H9 (cell line): ENCODE results near the gene SBK3. TPM values are rescaled to one million over a fixed set of nuclear protein-coding genes. Genes with fewer than 3 reads are reported as not detected.

Experiments used
- DNase-seq: peaks from one replicate; pipeline ENCODE4 v3.0.0-alpha.2; 2017
- H2AFZ ChIP-seq: one replicate; pipeline ENCODE4 v1.6.1; 2013; ENCODE audit warnings: mild to moderate bottlenecking, low read length, control low read depth, moderate library complexity
- H2AK5ac ChIP-seq: 2 replicates; pipeline ENCODE4 v1.6.1; 2013; ENCODE audit warnings: low read length, control low read depth, mixed read lengths; ENCODE audit not compliant: insufficient read length
- H2BK120ac ChIP-seq: one replicate; pipeline ENCODE4 v1.6.1; 2013; ENCODE audit warnings: low read depth, mild to moderate bottlenecking, low read length, control low read depth, inconsistent platforms; ENCODE audit not compliant: poor library complexity, severe bottlenecking
- H2BK12ac ChIP-seq: 2 replicates; pipeline ENCODE4 v1.6.1; 2013; ENCODE audit warnings: low read length, control low read depth, mixed read lengths, low read depth; ENCODE audit not compliant: insufficient read length
- H2BK15ac ChIP-seq: 2 replicates; pipeline ENCODE4 v1.6.1; 2013; ENCODE audit warnings: low read depth, low read length, control low read depth
- H2BK20ac ChIP-seq: one replicate; pipeline ENCODE4 v1.6.1; 2013; ENCODE audit warnings: low read depth, mild to moderate bottlenecking, low read length, control low read depth, inconsistent platforms; ENCODE audit not compliant: poor library complexity, severe bottlenecking
- H2BK5ac ChIP-seq: 2 replicates; pipeline ENCODE4 v1.6.1; 2013; ENCODE audit warnings: low read length, control low read depth, mixed read lengths; ENCODE audit not compliant: insufficient read length
- H3K14ac ChIP-seq: 2 replicates; pipeline ENCODE4 v1.6.1; 2013; ENCODE audit warnings: low read length, control low read depth; ENCODE audit not compliant: insufficient read depth
- H3K18ac ChIP-seq: 2 replicates; pipeline ENCODE4 v1.6.1; 2013; ENCODE audit warnings: low read depth, mild to moderate bottlenecking, mixed read lengths, low read length, control low read depth; ENCODE audit not compliant: insufficient read length
- H3K23ac ChIP-seq: 2 replicates; pipeline ENCODE4 v1.6.1; 2013; ENCODE audit warnings: low read length, control low read depth, mixed read lengths, low read depth; ENCODE audit not compliant: insufficient read length
- H3K23me2 ChIP-seq: 2 replicates; pipeline ENCODE4 v1.6.1; 2013; ENCODE audit warnings: low read depth, mild to moderate bottlenecking, mixed read lengths, low read length, control low read depth; ENCODE audit not compliant: insufficient read length, poor library complexity, severe bottlenecking
- H3K27ac ChIP-seq: 2 replicates; pipeline ENCODE4 v1.5.1; 2013; ENCODE audit warnings: low read length, control low read depth, mixed read lengths, low read depth; ENCODE audit not compliant: insufficient read length
- H3K27me3 ChIP-seq: 2 replicates; pipeline ENCODE4 v1.6.1; 2013; ENCODE audit warnings: low read length, control low read depth, inconsistent platforms; ENCODE audit not compliant: insufficient read depth
- H3K4ac ChIP-seq: 2 replicates; pipeline ENCODE4 v1.6.1; 2013; ENCODE audit warnings: low read depth, mild to moderate bottlenecking, control low read depth, inconsistent platforms, low read length, moderate library complexity
- H3K4me1 ChIP-seq: 2 replicates; pipeline ENCODE4 v1.6.1; 2013; ENCODE audit warnings: low read length, control low read depth, inconsistent platforms; ENCODE audit not compliant: insufficient read depth
- H3K4me2 ChIP-seq: 2 replicates; pipeline ENCODE4 v1.6.1; 2013; ENCODE audit warnings: low read length, control low read depth, mixed read lengths; ENCODE audit not compliant: insufficient read length, insufficient read depth
- H3K56ac ChIP-seq: 2 replicates; pipeline ENCODE4 v1.6.1; 2013; ENCODE audit warnings: low read depth, mild to moderate bottlenecking, mixed read lengths, low read length, control low read depth; ENCODE audit not compliant: insufficient read length
- H3K79me1 ChIP-seq: 2 replicates; pipeline ENCODE4 v1.6.1; 2013; ENCODE audit warnings: low read depth, mild to moderate bottlenecking, moderate library complexity, low read length, control low read depth, inconsistent platforms; ENCODE audit not compliant: insufficient read depth, poor library complexity, severe bottlenecking
- H3K79me2 ChIP-seq: 2 replicates; pipeline ENCODE4 v1.6.1; 2013; ENCODE audit warnings: low read length, control low read depth, inconsistent platforms; ENCODE audit not compliant: insufficient read depth
- H3K9ac ChIP-seq: 2 replicates; pipeline ENCODE4 v1.6.1; 2013; ENCODE audit warnings: low read length, control low read depth, mixed read lengths; ENCODE audit not compliant: insufficient read length; ENCODE audit errors: extremely low read depth
- H3K9me3 ChIP-seq: one replicate; pipeline ENCODE4 v1.6.1; 2013; ENCODE audit warnings: low read depth, low read length, inconsistent platforms; ENCODE audit not compliant: control insufficient read depth
- H3T11ph ChIP-seq: one replicate; pipeline ENCODE4 v1.6.1; 2013; ENCODE audit warnings: mild to moderate bottlenecking, low read length, control low read depth, inconsistent platforms
- H4K20me1 ChIP-seq: one replicate; pipeline ENCODE4 v1.6.1; 2013; ENCODE audit not compliant: control insufficient read depth, insufficient read length, insufficient read depth
- H4K5ac ChIP-seq: 2 replicates; pipeline ENCODE4 v1.6.1; 2013; ENCODE audit warnings: low read depth, mild to moderate bottlenecking, mixed read lengths, low read length, control low read depth; ENCODE audit not compliant: insufficient read length
- H4K8ac ChIP-seq: replicated peaks from 2 replicates; pipeline ENCODE4 v1.6.1; 2013; ENCODE audit warnings: low read length, control low read depth, mixed read lengths, low read depth; ENCODE audit not compliant: insufficient read length
- H4K91ac ChIP-seq: 2 replicates; pipeline ENCODE4 v1.6.1; 2013; ENCODE audit warnings: low read depth, mild to moderate bottlenecking, moderate library complexity, mixed read lengths, low read length, control low read depth; ENCODE audit not compliant: insufficient read length
- H3K27ac Mint-ChIP-seq, 3 experiments: 2 replicates in 2 of 3; 3 replicates in 1 of 3; pipeline ENCODE4 v1.8.0; 2020 to 2021; ENCODE audit warnings: mixed read lengths in 3 of 3, mild to moderate bottlenecking in 1 of 3, moderate library complexity in 1 of 3
- H3K27me3 Mint-ChIP-seq: 2 replicates; pipeline ENCODE4 v1.8.0; 2021; ENCODE audit warnings: low read depth, mild to moderate bottlenecking, moderate library complexity, mixed read lengths
- H3K36me3 Mint-ChIP-seq, 3 experiments: 2 replicates in 2 of 3; 3 replicates in 1 of 3; pipeline ENCODE4 v1.8.0; 2020 to 2021; ENCODE audit warnings: low read depth in 3 of 3, mixed read lengths in 3 of 3; ENCODE audit not compliant: insufficient read depth in 1 of 3
- H3K4me1 Mint-ChIP-seq, 2 experiments: 2 replicates each; pipeline ENCODE4 v1.8.0; 2020; ENCODE audit warnings: mixed read lengths in 2 of 2
- H3K4me3 Mint-ChIP-seq, 2 experiments: 2 replicates in 1 of 2; 3 replicates in 1 of 2; pipeline ENCODE4 v1.8.0; 2020 to 2021; ENCODE audit warnings: mild to moderate bottlenecking in 2 of 2, mixed read lengths in 2 of 2, moderate library complexity in 1 of 2
- H3K9me3 Mint-ChIP-seq, 2 experiments: 2 replicates in 1 of 2; 3 replicates in 1 of 2; pipeline ENCODE4 v1.8.0; 2020; ENCODE audit warnings: mild to moderate bottlenecking in 2 of 2, mixed read lengths in 2 of 2, moderate library complexity in 1 of 2
- CTCF ChIP-seq: fragments of 200-600 bp; sonication (generic); conservative IDR thresholded peaks from 3 replicates; pipeline ENCODE4 v1.8.0; 2021; ENCODE audit warnings: antibody characterized with exemption, mild to moderate bottlenecking
- WGBS: extraction: QIAGEN DNeasy Blood & Tissue Kit; methylation state at CpG from one replicate; pipeline ENCODE4 v1.1.7; 2013; ENCODE audit warnings: missing lambda C conversion rate, low lambda C conversion rate, mixed read lengths; ENCODE audit not compliant: insufficient read length; ENCODE audit errors: extremely low coverage; 5-methylcytosine and 5-hydroxymethylcytosine counted together
- total RNA-seq: library from RNA; stranded (reverse); gene quantifications from 2 replicates; pipeline ENCODE4 v1.2.1, GENCODE V29; 2021

Gene SBK3
- total RNA-seq, 1 experiment from 2014 or later = 0.70 TPM

- peaks cover 28 to 36% (median 32%) of the 10 kb centered on the region in 3 experiments; a peak in 6 of 7 replicates for H3K36me3 Mint-ChIP-seq
- no peak overlapping the region for H3T11ph ChIP-seq
- no peak overlapping the region for H2BK20ac ChIP-seq
- TF ChIP-seq CTCF = no peak
- no peak overlapping the region for H3K27ac ChIP-seq
- no peak overlapping the region for H3K56ac ChIP-seq
- H4K20me1 ChIP-seq = peaks cover 2% of the 10 kb centered on the region
- H4K8ac ChIP-seq = no peak overlapping the region
- H4K5ac ChIP-seq = no peak overlapping the region
- peak; percentile 55 for DNase-seq
- no peak overlapping the region for H3K4me2 ChIP-seq
- H3K9ac ChIP-seq = no peak overlapping the region
- H2BK5ac ChIP-seq = no peak overlapping the region
- no peak overlapping the region for H4K91ac ChIP-seq
- WGBS = no CpG with 5 or more reads among the region's 68 CpGs
- H3K23ac ChIP-seq = no peak overlapping the region
- H3K18ac ChIP-seq = no peak overlapping the region
- H2BK15ac ChIP-seq = no peak overlapping the region
- H3K27me3 ChIP-seq = no peaks in the 10 kb centered on the region
- no peaks in the 10 kb centered on the region for H3K23me2 ChIP-seq
- no peak overlapping the region for H3K4ac ChIP-seq
- H3K27me3 Mint-ChIP-seq = no peaks in the 10 kb centered on the region; the same call in 1 of the 2 replicates
- H3K27ac Mint-ChIP-seq = peak overlapping the region in 2 of 3 experiments; percentile 40 to 45; a peak in 2 of 7 replicates
- H3K79me1 ChIP-seq = no peaks in the 10 kb centered on the region
- no peak overlapping the region for H2AK5ac ChIP-seq
- no peaks in the 10 kb centered on the region for H3K79me2 ChIP-seq
- no peaks in the 10 kb centered on the region; the same call in 1 of the 2 replicates for H3K4me1 ChIP-seq
- H2BK12ac ChIP-seq = no peak overlapping the region
- no peaks in the 10 kb centered on the region; a peak in 1 of 5 replicates for H3K9me3 Mint-ChIP-seq
- H2BK120ac ChIP-seq = no peak overlapping the region
- H3K4me1 Mint-ChIP-seq = peaks cover 22 to 43% of the 10 kb centered on the region in 2 experiments
- no peak overlapping the region for H3K14ac ChIP-seq
- no peak overlapping the region for H2AFZ ChIP-seq
- H3K4me3 Mint-ChIP-seq = no peak overlapping the region
- no peaks in the 10 kb centered on the region for H3K9me3 ChIP-seq
Measured at GRCh38 chr19:55593096-55593772, 47.9 kb upstream of the SBK3 start.
